Keratinocyte (primary cell): ENCODE measurements around the gene CPLANE2.

Experiments used
- CTCF ChIP-seq, 3 experiments: IDR thresholded peaks in 1 of 3; conservative IDR thresholded peaks in 1 of 3; optimal IDR thresholded peaks in 1 of 3; 2 replicates in 2 of 3; 3 replicates in 1 of 3; pipeline versions ENCODE3 to v1.5.1; 2011; ENCODE audit warnings: low read length in 3 of 3, mild to moderate bottlenecking in 3 of 3, moderate library complexity in 2 of 3, control low read depth in 1 of 3, inconsistent platforms in 1 of 3; ENCODE audit not compliant: insufficient read depth in 2 of 3; ENCODE audit errors: extremely low read depth in 1 of 3
- EZH2 ChIP-seq: IDR thresholded peaks from one replicate; pipeline ENCODE4 v1.6.1; 2012; ENCODE audit warnings: inconsistent platforms, mild to moderate bottlenecking, low read length, moderate library complexity

GRCh38 chr1:16266411-16267118 is 29.6 kb upstream of the CPLANE2 start:
- TF ChIP-seq CTCF (optimal IDR thresholded peaks at IDR 0.05 in 1 of 3, IDR thresholded peaks at IDR 0.05 in 1 of 3, conservative IDR thresholded peaks at IDR 0.05 in 1 of 3; ENCODE audit: extremely low read depth in 1 of 3, insufficient read depth in 2 of 3, low read length in 3 of 3) (no peak), EZH2 (no peak)
